GM19463 (cell line): Measurements from ENCODE around the gene LINGO1.

Experiments
- ATAC-seq: cut with Tn5 transposase; IDR thresholded peaks from one replicate; pipeline ENCODE4 v1.9.1; 2021; ENCODE audit warnings: mild to moderate bottlenecking, moderate library complexity; ENCODE audit not compliant: unreplicated experiment

Gene LINGO1

GRCh38 chr15:77657634-77658238 lies 25.0 kb upstream of the LINGO1 start:
- no peak for ATAC-seq

- no peak for ATAC-seq
Observed at GRCh38 chr15:77656294-77656693, 23.6 kb upstream of the LINGO1 start.

GRCh38 chr15:77654975-77655374 lies 22.3 kb upstream of the LINGO1 start:
- no peak for ATAC-seq

GRCh38 chr15:77653832-77654480 lies 21.2 kb upstream of the LINGO1 start:
- ATAC-seq, result no peak

- no peak for ATAC-seq
Observed at GRCh38 chr15:77650265-77650664, 17.6 kb upstream of the LINGO1 start.

- ATAC-seq, result no peak
Observed at GRCh38 chr15:77649610-77650009, 16.9 kb upstream of the LINGO1 start.

GRCh38 chr15:77649017-77649416 lies 16.3 kb upstream of the LINGO1 start:
- ATAC-seq, result no peak

GRCh38 chr15:77647961-77648360 lies 15.2 kb upstream of the LINGO1 start:
- ATAC-seq, result no peak

- ATAC-seq, result no peak
Observed at GRCh38 chr15:77646104-77646694, 13.5 kb upstream of the LINGO1 start.

GRCh38 chr15:77645602-77646001 lies 12.9 kb upstream of the LINGO1 start:
- no peak for ATAC-seq

- no peak for ATAC-seq
Observed at GRCh38 chr15:77644543-77645247, 12.0 kb upstream of the LINGO1 start.

GRCh38 chr15:77643764-77644163 lies 11.1 kb upstream of the LINGO1 start:
- ATAC-seq, result no peak

GRCh38 chr15:77642793-77643430 lies 10.2 kb upstream of the LINGO1 start:
- no peak for ATAC-seq

- ATAC-seq, result no peak
Observed at GRCh38 chr15:77641999-77642398, 9.3 kb upstream of the LINGO1 start.

GRCh38 chr15:77640615-77641014 lies 7.9 kb upstream of the LINGO1 start:
- ATAC-seq, result no peak

- no peak for ATAC-seq
Observed at GRCh38 chr15:77639431-77639830, 6.7 kb upstream of the LINGO1 start.

- ATAC-seq, result no peak
Observed at GRCh38 chr15:77637851-77638692, 5.4 kb upstream of the LINGO1 start.

GRCh38 chr15:77636209-77636608 lies 3.5 kb upstream of the LINGO1 start:
- no peak for ATAC-seq

- no peak for ATAC-seq
Observed at GRCh38 chr15:77634266-77634962, 1.7 kb upstream of the LINGO1 start.

- ATAC-seq, result no peak
Observed at GRCh38 chr15:77633913-77634265, 1.2 kb upstream of the LINGO1 start.
